SK-N-SH (cell line): Measurements from ENCODE around the gene GAMT. TPM values are rescaled to one million over a fixed set of nuclear protein-coding genes. Genes with fewer than 3 reads are reported as not detected.

ENCODE experiments used
- CTCF ChIA-PET: fragments of 300-600, 350-600 bp; formaldehyde crosslinking; extraction: SDS; loops from one replicate; lab custom pipeline; 2021; lab: Yijun Ruan, JAX
- POLR2A ChIA-PET: fragments of 350-600 bp; sonication (Branson Sonifier 250); formaldehyde crosslinking; extraction: SDS; loops from one replicate; lab custom pipeline; 2020; ENCODE audit warnings: antibody characterized with exemption, inconsistent platforms; lab: Yijun Ruan, JAX
- DNase-seq: peaks from one replicate; pipeline ENCODE4 v3.0.0; 2012
- H2AFZ ChIP-seq: fragments of 200-600 bp; sonication (generic); 2 replicates; pipeline ENCODE4 v1.8.1; 2016; ENCODE audit warnings: antibody characterized with exemption, mild to moderate bottlenecking, low read depth
- H3F3A ChIP-seq: fragments of 200-600 bp; sonication (generic); replicated peaks from 2 replicates; pipeline ENCODE3; 2016; ENCODE audit warnings: antibody characterized with exemption, mild to moderate bottlenecking; ENCODE audit not compliant: insufficient read depth
- H3K27ac ChIP-seq, 2 experiments: fragments of 200-500 bp in 1 of 2; fragments of 200-600 bp in 1 of 2; sonication (Bioruptor generic) in 1 of 2; sonication (generic), shearing (Covaris generic) in 1 of 2; 2 replicates each; pipeline versions ENCODE4 v1.5.1 to v1.6.1; 2014 to 2016; ENCODE audit warnings: low read depth in 2 of 2, inconsistent platforms in 1 of 2, low read length in 1 of 2, mild to moderate bottlenecking in 1 of 2, mixed read lengths in 1 of 2
- H3K27me3 ChIP-seq: fragments of 200-600 bp; sonication (generic), shearing (Covaris generic); 2 replicates; pipeline ENCODE4 v1.6.1; 2016; ENCODE audit warnings: mixed run types; ENCODE audit not compliant: insufficient read depth
- H3K36me3 ChIP-seq, 2 experiments: fragments of 200-500 bp in 1 of 2; fragments of 200-600 bp in 1 of 2; sonication (Bioruptor generic) in 1 of 2; sonication (generic) in 1 of 2; replicated peaks in 1 of 2; 2 replicates each; pipeline versions ENCODE3 to v1.5.1; 2014 to 2016; ENCODE audit warnings: low read length in 1 of 2, mild to moderate bottlenecking in 1 of 2; ENCODE audit not compliant: insufficient read depth in 2 of 2, control insufficient read depth in 1 of 2
- H3K4me1 ChIP-seq, 2 experiments: fragments of 200-500 bp in 1 of 2; fragments of 200-600 bp in 1 of 2; sonication (Bioruptor generic) in 1 of 2; sonication (generic), shearing (Covaris generic) in 1 of 2; 2 replicates each; pipeline versions ENCODE4 v1.5.1 to v1.6.1; 2014 to 2016; ENCODE audit warnings: low read depth in 1 of 2, low read length in 1 of 2, mixed run types in 1 of 2; ENCODE audit not compliant: insufficient read depth in 2 of 2, control insufficient read depth in 1 of 2
- H3K4me2 ChIP-seq: fragments of 200-600 bp; sonication (generic), shearing (Covaris generic); 2 replicates; pipeline ENCODE4 v1.6.1; 2017; ENCODE audit warnings: mixed run types
- H3K4me3 ChIP-seq, 2 experiments: fragments of 200-500 bp in 1 of 2; fragments of 200-600 bp in 1 of 2; sonication (Bioruptor generic) in 1 of 2; sonication (generic), shearing (Covaris generic) in 1 of 2; 2 replicates each; pipeline versions ENCODE4 v1.5.1 to v1.8.1; 2014 to 2016; ENCODE audit warnings: low read depth in 2 of 2, inconsistent platforms in 1 of 2, low read length in 1 of 2, mild to moderate bottlenecking in 1 of 2, mixed read lengths in 1 of 2, moderate library complexity in 1 of 2
- H3K79me2 ChIP-seq: fragments of 200-600 bp; sonication (generic); 2 replicates; pipeline ENCODE4 v1.8.1; 2017; ENCODE audit warnings: mild to moderate bottlenecking; ENCODE audit not compliant: insufficient read depth
- H3K9ac ChIP-seq: fragments of 200-600 bp; sonication (generic); 2 replicates; pipeline ENCODE4 v1.6.1; 2017; ENCODE audit warnings: mixed run types
- H3K9me2 ChIP-seq: fragments of 200-600 bp; sonication (generic); 2 replicates; pipeline ENCODE4 v1.6.1; 2017; ENCODE audit warnings: mixed run types
- H3K9me3 ChIP-seq: fragments of 200-600 bp; sonication (generic); 2 replicates; pipeline ENCODE4 v1.6.1; 2017; ENCODE audit warnings: mixed run types, mild to moderate bottlenecking, moderate library complexity
- H4K20me1 ChIP-seq: fragments of 200-600 bp; sonication (generic); 2 replicates; pipeline ENCODE4 v1.6.1; 2017; ENCODE audit warnings: mild to moderate bottlenecking, mixed run types; ENCODE audit not compliant: insufficient read depth
- CHD2 ChIP-seq: fragments of 150-350 bp; IDR thresholded peaks from 2 replicates; pipeline ENCODE4 v1.6.1; 2018; ENCODE audit warnings: low read length; ENCODE audit not compliant: partially characterized antibody
- ELF1 ChIP-seq: IDR thresholded peaks from 2 replicates; pipeline ENCODE4 v1.4.0; 2012
- EP300 ChIP-seq, 2 experiments: IDR thresholded peaks; 2 replicates each; pipeline versions ENCODE4 v1.4.0 to v1.6.1; 2012; ENCODE audit warnings: borderline replicate concordance in 1 of 2, low read depth in 1 of 2, low read length in 1 of 2
- FOXM1 ChIP-seq: IDR thresholded peaks from 2 replicates; pipeline ENCODE4 v1.4.0; 2012; ENCODE audit warnings: low read depth, mild to moderate bottlenecking
- GABPA ChIP-seq: IDR thresholded peaks from 2 replicates; pipeline ENCODE4 v1.4.0; 2012; ENCODE audit warnings: low read depth, mild to moderate bottlenecking
- GATA2 ChIP-seq: sonication (generic); formaldehyde crosslinking; IDR thresholded peaks from 2 replicates; pipeline ENCODE4 v1.5.0; 2020; ENCODE audit warnings: mild to moderate bottlenecking, missing genetic modification reagents
- MXI1 ChIP-seq: IDR thresholded peaks from 2 replicates; pipeline ENCODE4 v1.6.1; 2012; ENCODE audit warnings: mild to moderate bottlenecking, low read depth, low read length, improper control_type of control experiment
- NFIC ChIP-seq: IDR thresholded peaks from 2 replicates; pipeline ENCODE4 v1.4.0; 2012; ENCODE audit warnings: borderline replicate concordance
- RAD21 ChIP-seq: IDR thresholded peaks from 2 replicates; pipeline ENCODE4 v1.6.1; 2012; ENCODE audit warnings: mild to moderate bottlenecking, low read length
- RCOR1 ChIP-seq: fragments of 150-350 bp; IDR thresholded peaks from 2 replicates; pipeline ENCODE4 v1.6.1; 2017; ENCODE audit warnings: antibody characterized with exemption, low read length
- RXRA ChIP-seq: IDR thresholded peaks from 2 replicates; pipeline ENCODE4 v1.4.0; 2012; ENCODE audit warnings: low read depth, mild to moderate bottlenecking, borderline replicate concordance
- SIN3A ChIP-seq: IDR thresholded peaks from 2 replicates; pipeline ENCODE4 v1.6.1; 2012; ENCODE audit warnings: low read depth, mild to moderate bottlenecking, low read length, moderate library complexity, borderline replicate concordance
- SMC3 ChIP-seq: IDR thresholded peaks from 2 replicates; pipeline ENCODE4 v1.6.1; 2012; ENCODE audit warnings: low read depth, low read length, improper control_type of control experiment
- TCF12 ChIP-seq: IDR thresholded peaks from 2 replicates; pipeline ENCODE4 v1.4.0; 2012
- TEAD4 ChIP-seq: IDR thresholded peaks from 2 replicates; pipeline ENCODE4 v1.4.0; 2012; ENCODE audit warnings: mild to moderate bottlenecking, borderline replicate concordance; ENCODE audit not compliant: insufficient read depth
- WGBS: methylation state at CpG from one replicate; pipeline ENCODE4 v1.1.6; 2017; ENCODE audit warnings: low lambda C conversion rate; 5-methylcytosine and 5-hydroxymethylcytosine counted together
- polyA plus RNA-seq, 3 experiments: library from polyadenylated mRNA; depleted of rRNA; stranded (reverse); fragments of >200 nt; gene quantifications; 2 replicates each; pipeline ENCODE4 v1.2.3, GENCODE V29; 2012
- TF ChIP-seq, protein P1 (sequence below): fragments of 150-350 bp; IDR thresholded peaks from 2 replicates; pipeline ENCODE4 v1.6.1; 2017; ENCODE audit warnings: antibody characterized with exemption, low read length, low read depth, borderline replicate concordance
- TF ChIP-seq, protein P2 (sequence below): fragments of 150-350 bp; IDR thresholded peaks from 2 replicates; pipeline ENCODE4 v1.6.1; 2016; ENCODE audit warnings: mild to moderate bottlenecking, low read depth, low read length
- TF ChIP-seq, protein P3 (sequence below): fragments of 200-600 bp; sonication (generic); IDR thresholded peaks from 2 replicates; pipeline ENCODE4 v1.6.1; 2017; ENCODE audit warnings: antibody characterized with exemption, mild to moderate bottlenecking, moderate library complexity
- TF ChIP-seq, protein P4 (sequence below): IDR thresholded peaks from 2 replicates; pipeline ENCODE4 v1.4.0; 2012; ENCODE audit warnings: low read depth
- TF ChIP-seq, protein P5 (sequence below): IDR thresholded peaks from 2 replicates; pipeline ENCODE4; 2012

Gene GAMT
- polyA plus RNA-seq, 1 of the 3 experiments (the other 2 are of a cell fraction) = 85.3 TPM

DNA sequence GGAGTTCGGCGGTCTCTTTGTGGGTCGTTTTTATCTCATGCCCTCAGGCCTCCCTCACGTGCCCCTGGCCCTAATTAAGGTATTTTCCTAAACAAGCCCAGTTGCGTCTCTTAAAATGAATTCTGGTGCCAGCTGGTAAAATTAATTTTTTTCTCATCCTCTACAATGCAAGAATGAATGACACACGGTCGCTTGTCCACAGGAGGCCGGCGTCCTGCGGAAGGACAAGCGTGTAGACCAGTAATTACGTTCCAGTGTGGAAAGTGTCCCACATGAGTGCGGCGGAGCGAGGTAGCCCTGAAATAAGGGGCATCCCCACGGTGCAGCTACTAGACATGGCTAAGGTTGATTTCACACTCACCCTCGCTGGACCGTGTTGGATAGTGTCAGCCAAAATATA, 52.1 kb downstream of the GAMT start:
- no peaks in the 10 kb centered on the region for H3K9me3 ChIP-seq
- ChIA-PET CTCF (interaction anchor here (0.5 to 1.5 kb wide), 6 partner anchors 10 to 236 kb away, joined by 3 to 5 read pairs (median 4); no protein-coding TSS in a partner anchor), POLR2A (no interaction called here)
- no peaks in the 10 kb centered on the region for H3K79me2 ChIP-seq
- H3K27ac ChIP-seq = no peak overlapping the region
- peaks cover 1% of the 10 kb centered on the region for H3F3A ChIP-seq
- TF ChIP-seq GABPA (no peak), TEAD4 (no peak), SMC3 (no peak), MXI1 (no peak), EP300 (IDR thresholded peaks at IDR 0.05; ENCODE audit: borderline replicate concordance in 1 of 2, low read depth in 1 of 2, low read length in 1 of 2) (no peak), RAD21 (no peak), ELF1 (no peak), TCF12 (no peak), GATA2 (CRISPR knock-in tag) (no peak), SIN3A (no peak), RXRA (no peak), FOXM1 (no peak), RCOR1 (no peak), NFIC (no peak), CHD2 (no peak)
- TF ChIP-seq, protein P1, sequence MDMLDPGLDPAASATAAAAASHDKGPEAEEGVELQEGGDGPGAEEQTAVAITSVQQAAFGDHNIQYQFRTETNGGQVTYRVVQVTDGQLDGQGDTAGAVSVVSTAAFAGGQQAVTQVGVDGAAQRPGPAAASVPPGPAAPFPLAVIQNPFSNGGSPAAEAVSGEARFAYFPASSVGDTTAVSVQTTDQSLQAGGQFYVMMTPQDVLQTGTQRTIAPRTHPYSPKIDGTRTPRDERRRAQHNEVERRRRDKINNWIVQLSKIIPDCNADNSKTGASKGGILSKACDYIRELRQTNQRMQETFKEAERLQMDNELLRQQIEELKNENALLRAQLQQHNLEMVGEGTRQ = no peak
- TF ChIP-seq, protein P2, sequence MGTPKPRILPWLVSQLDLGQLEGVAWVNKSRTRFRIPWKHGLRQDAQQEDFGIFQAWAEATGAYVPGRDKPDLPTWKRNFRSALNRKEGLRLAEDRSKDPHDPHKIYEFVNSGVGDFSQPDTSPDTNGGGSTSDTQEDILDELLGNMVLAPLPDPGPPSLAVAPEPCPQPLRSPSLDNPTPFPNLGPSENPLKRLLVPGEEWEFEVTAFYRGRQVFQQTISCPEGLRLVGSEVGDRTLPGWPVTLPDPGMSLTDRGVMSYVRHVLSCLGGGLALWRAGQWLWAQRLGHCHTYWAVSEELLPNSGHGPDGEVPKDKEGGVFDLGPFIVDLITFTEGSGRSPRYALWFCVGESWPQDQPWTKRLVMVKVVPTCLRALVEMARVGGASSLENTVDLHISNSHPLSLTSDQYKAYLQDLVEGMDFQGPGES = no peak
- TF ChIP-seq, protein P3, sequence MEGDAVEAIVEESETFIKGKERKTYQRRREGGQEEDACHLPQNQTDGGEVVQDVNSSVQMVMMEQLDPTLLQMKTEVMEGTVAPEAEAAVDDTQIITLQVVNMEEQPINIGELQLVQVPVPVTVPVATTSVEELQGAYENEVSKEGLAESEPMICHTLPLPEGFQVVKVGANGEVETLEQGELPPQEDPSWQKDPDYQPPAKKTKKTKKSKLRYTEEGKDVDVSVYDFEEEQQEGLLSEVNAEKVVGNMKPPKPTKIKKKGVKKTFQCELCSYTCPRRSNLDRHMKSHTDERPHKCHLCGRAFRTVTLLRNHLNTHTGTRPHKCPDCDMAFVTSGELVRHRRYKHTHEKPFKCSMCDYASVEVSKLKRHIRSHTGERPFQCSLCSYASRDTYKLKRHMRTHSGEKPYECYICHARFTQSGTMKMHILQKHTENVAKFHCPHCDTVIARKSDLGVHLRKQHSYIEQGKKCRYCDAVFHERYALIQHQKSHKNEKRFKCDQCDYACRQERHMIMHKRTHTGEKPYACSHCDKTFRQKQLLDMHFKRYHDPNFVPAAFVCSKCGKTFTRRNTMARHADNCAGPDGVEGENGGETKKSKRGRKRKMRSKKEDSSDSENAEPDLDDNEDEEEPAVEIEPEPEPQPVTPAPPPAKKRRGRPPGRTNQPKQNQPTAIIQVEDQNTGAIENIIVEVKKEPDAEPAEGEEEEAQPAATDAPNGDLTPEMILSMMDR = no peak
- TF ChIP-seq, protein P4, sequence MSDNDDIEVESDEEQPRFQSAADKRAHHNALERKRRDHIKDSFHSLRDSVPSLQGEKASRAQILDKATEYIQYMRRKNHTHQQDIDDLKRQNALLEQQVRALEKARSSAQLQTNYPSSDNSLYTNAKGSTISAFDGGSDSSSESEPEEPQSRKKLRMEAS = no peak
- TF ChIP-seq, protein P5, sequence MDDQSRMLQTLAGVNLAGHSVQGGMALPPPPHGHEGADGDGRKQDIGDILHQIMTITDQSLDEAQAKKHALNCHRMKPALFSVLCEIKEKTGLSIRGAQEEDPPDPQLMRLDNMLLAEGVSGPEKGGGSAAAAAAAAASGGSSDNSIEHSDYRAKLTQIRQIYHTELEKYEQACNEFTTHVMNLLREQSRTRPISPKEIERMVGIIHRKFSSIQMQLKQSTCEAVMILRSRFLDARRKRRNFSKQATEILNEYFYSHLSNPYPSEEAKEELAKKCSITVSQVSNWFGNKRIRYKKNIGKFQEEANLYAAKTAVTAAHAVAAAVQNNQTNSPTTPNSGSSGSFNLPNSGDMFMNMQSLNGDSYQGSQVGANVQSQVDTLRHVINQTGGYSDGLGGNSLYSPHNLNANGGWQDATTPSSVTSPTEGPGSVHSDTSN = no peak
- no peak overlapping the region for H2AFZ ChIP-seq
- WGBS = 87% methylated on average over 17 of the region's 18 CpGs
- no peak overlapping the region for H3K4me2 ChIP-seq
- no peak overlapping the region for H3K9ac ChIP-seq
- no peak for DNase-seq
- H3K4me3 ChIP-seq = no peak overlapping the region
- no peaks in the 10 kb centered on the region for H3K27me3 ChIP-seq
- peaks cover 0 to 14% of the 10 kb centered on the region in 2 experiments; a peak in 2 of 4 replicates for H3K4me1 ChIP-seq
- no peaks in the 10 kb centered on the region for H3K36me3 ChIP-seq
- no peaks in the 10 kb centered on the region for H3K9me2 ChIP-seq
- H4K20me1 ChIP-seq = no peaks in the 10 kb centered on the region

Other genes starting within 250 kb of the GAMT start
- 15.7 and 18.3 TPM in 2 replicates for gene SBNO2, start 227.3 kb downstream of the GAMT start, polyA plus RNA-seq (2012; rRNA removed)
- 53.5 and 55.5 TPM in 2 replicates for gene STK11, start 195.8 kb downstream of the GAMT start, polyA plus RNA-seq (2012; rRNA removed)
- 4.8 and 5.1 TPM in 2 replicates for gene CBARP, start 163.5 kb downstream of the GAMT start, polyA plus RNA-seq (2012; rRNA removed)
- 133 and 226 TPM in 2 replicates for gene ATP5F1D, start 159.8 kb downstream of the GAMT start, polyA plus RNA-seq (2012; rRNA removed)
- 8.2 and 13.9 TPM in 2 replicates for gene MIDN, start 153.0 kb downstream of the GAMT start, polyA plus RNA-seq (2012; rRNA removed)
- 762 and 857 TPM in 2 replicates for gene CIRBP, start 132.2 kb downstream of the GAMT start, polyA plus RNA-seq (2012; rRNA removed)
- 53.5 and 78.0 TPM in 2 replicates for gene FAM174C, start 126.0 kb downstream of the GAMT start, polyA plus RNA-seq (2012; rRNA removed)
- 0.67 and 1.1 TPM in 2 replicates for gene EFNA2, start 115.7 kb downstream of the GAMT start, polyA plus RNA-seq (2012; rRNA removed)
- 52.5 and 66.4 TPM in 2 replicates for gene NDUFS7, start 17.6 kb downstream of the GAMT start, polyA plus RNA-seq (2012; rRNA removed)
- gene DAZAP1, start 6.0 kb upstream of the GAMT start, polyA plus RNA-seq (2012; rRNA removed) = 43.8 and 54.3 TPM in 2 replicates
- gene RPS15, start 36.9 kb upstream of the GAMT start, polyA plus RNA-seq (2012; rRNA removed) = 2,836 and 3,749 TPM in 2 replicates
- 1.3 and 1.8 TPM in 2 replicates for gene APC2, start 48.6 kb upstream of the GAMT start, polyA plus RNA-seq (2012; rRNA removed)
- gene C19orf25, start 77.7 kb upstream of the GAMT start, polyA plus RNA-seq (2012; rRNA removed) = 23.4 and 25.3 TPM in 2 replicates
- gene PCSK4, start 88.8 kb upstream of the GAMT start, polyA plus RNA-seq (2012; rRNA removed) = 5.8 and 6.6 TPM in 2 replicates
- gene REEP6, start 89.6 kb upstream of the GAMT start, polyA plus RNA-seq (2012; rRNA removed) = 6.8 and 9.1 TPM in 2 replicates
- gene ADAMTSL5, start 111.5 kb upstream of the GAMT start, polyA plus RNA-seq (2012; rRNA removed) = 5.7 and 6.3 TPM in 2 replicates
- gene PLK5, start 122.5 kb upstream of the GAMT start, polyA plus RNA-seq (2012; rRNA removed) = 0.03 TPM in 1 of 2 replicates, not detected in the other
- gene MEX3D, start 166.8 kb upstream of the GAMT start, polyA plus RNA-seq (2012; rRNA removed) = 11.5 and 14.9 TPM in 2 replicates
- gene MBD3, start 191.3 kb upstream of the GAMT start, polyA plus RNA-seq (2012; rRNA removed) = 74.1 and 96.5 TPM in 2 replicates
- 247 and 372 TPM in 2 replicates for gene UQCR11, start 203.9 kb upstream of the GAMT start, polyA plus RNA-seq (2012; rRNA removed)